SK-N-SH (cell line): ENCODE measurements around the gene KNG1. TPM values are rescaled to one million over a fixed set of nuclear protein-coding genes. Genes with fewer than 3 reads are reported as not detected.

Source experiments
- CTCF ChIA-PET: fragments of 300-600, 350-600 bp; formaldehyde crosslinking; extraction: SDS; loops from one replicate; lab custom pipeline; 2021; lab: Yijun Ruan, JAX
- POLR2A ChIA-PET: fragments of 350-600 bp; sonication (Branson Sonifier 250); formaldehyde crosslinking; extraction: SDS; loops from one replicate; lab custom pipeline; 2020; ENCODE audit warnings: antibody characterized with exemption, inconsistent platforms; lab: Yijun Ruan, JAX
- DNase-seq: peaks from one replicate; pipeline ENCODE4 v3.0.0; 2012
- H2AFZ ChIP-seq: fragments of 200-600 bp; sonication (generic); 2 replicates; pipeline ENCODE4 v1.8.1; 2016; ENCODE audit warnings: antibody characterized with exemption, mild to moderate bottlenecking, low read depth
- H3F3A ChIP-seq: fragments of 200-600 bp; sonication (generic); replicated peaks from 2 replicates; pipeline ENCODE3; 2016; ENCODE audit warnings: antibody characterized with exemption, mild to moderate bottlenecking; ENCODE audit not compliant: insufficient read depth
- H3K27ac ChIP-seq, 2 experiments: fragments of 200-500 bp in 1 of 2; fragments of 200-600 bp in 1 of 2; sonication (Bioruptor generic) in 1 of 2; sonication (generic), shearing (Covaris generic) in 1 of 2; 2 replicates each; pipeline versions ENCODE4 v1.5.1 to v1.6.1; 2014 to 2016; ENCODE audit warnings: low read depth in 2 of 2, inconsistent platforms in 1 of 2, low read length in 1 of 2, mild to moderate bottlenecking in 1 of 2, mixed read lengths in 1 of 2
- H3K27me3 ChIP-seq: fragments of 200-600 bp; sonication (generic), shearing (Covaris generic); 2 replicates; pipeline ENCODE4 v1.6.1; 2016; ENCODE audit warnings: mixed run types; ENCODE audit not compliant: insufficient read depth
- H3K36me3 ChIP-seq, 2 experiments: fragments of 200-500 bp in 1 of 2; fragments of 200-600 bp in 1 of 2; sonication (Bioruptor generic) in 1 of 2; sonication (generic) in 1 of 2; replicated peaks in 1 of 2; 2 replicates each; pipeline versions ENCODE3 to v1.5.1; 2014 to 2016; ENCODE audit warnings: low read length in 1 of 2, mild to moderate bottlenecking in 1 of 2; ENCODE audit not compliant: insufficient read depth in 2 of 2, control insufficient read depth in 1 of 2
- H3K4me1 ChIP-seq, 2 experiments: fragments of 200-500 bp in 1 of 2; fragments of 200-600 bp in 1 of 2; sonication (Bioruptor generic) in 1 of 2; sonication (generic), shearing (Covaris generic) in 1 of 2; 2 replicates each; pipeline versions ENCODE4 v1.5.1 to v1.6.1; 2014 to 2016; ENCODE audit warnings: low read depth in 1 of 2, low read length in 1 of 2, mixed run types in 1 of 2; ENCODE audit not compliant: insufficient read depth in 2 of 2, control insufficient read depth in 1 of 2
- H3K4me2 ChIP-seq: fragments of 200-600 bp; sonication (generic), shearing (Covaris generic); 2 replicates; pipeline ENCODE4 v1.6.1; 2017; ENCODE audit warnings: mixed run types
- H3K4me3 ChIP-seq, 2 experiments: fragments of 200-500 bp in 1 of 2; fragments of 200-600 bp in 1 of 2; sonication (Bioruptor generic) in 1 of 2; sonication (generic), shearing (Covaris generic) in 1 of 2; 2 replicates each; pipeline versions ENCODE4 v1.5.1 to v1.8.1; 2014 to 2016; ENCODE audit warnings: low read depth in 2 of 2, inconsistent platforms in 1 of 2, low read length in 1 of 2, mild to moderate bottlenecking in 1 of 2, mixed read lengths in 1 of 2, moderate library complexity in 1 of 2
- H3K79me2 ChIP-seq: fragments of 200-600 bp; sonication (generic); 2 replicates; pipeline ENCODE4 v1.8.1; 2017; ENCODE audit warnings: mild to moderate bottlenecking; ENCODE audit not compliant: insufficient read depth
- H3K9ac ChIP-seq: fragments of 200-600 bp; sonication (generic); 2 replicates; pipeline ENCODE4 v1.6.1; 2017; ENCODE audit warnings: mixed run types
- H3K9me2 ChIP-seq: fragments of 200-600 bp; sonication (generic); 2 replicates; pipeline ENCODE4 v1.6.1; 2017; ENCODE audit warnings: mixed run types
- H3K9me3 ChIP-seq: fragments of 200-600 bp; sonication (generic); 2 replicates; pipeline ENCODE4 v1.6.1; 2017; ENCODE audit warnings: mixed run types, mild to moderate bottlenecking, moderate library complexity
- H4K20me1 ChIP-seq: fragments of 200-600 bp; sonication (generic); 2 replicates; pipeline ENCODE4 v1.6.1; 2017; ENCODE audit warnings: mild to moderate bottlenecking, mixed run types; ENCODE audit not compliant: insufficient read depth
- CHD2 ChIP-seq: fragments of 150-350 bp; IDR thresholded peaks from 2 replicates; pipeline ENCODE4 v1.6.1; 2018; ENCODE audit warnings: low read length; ENCODE audit not compliant: partially characterized antibody
- FOXM1 ChIP-seq: IDR thresholded peaks from 2 replicates; pipeline ENCODE4 v1.4.0; 2012; ENCODE audit warnings: low read depth, mild to moderate bottlenecking
- GATA2 ChIP-seq: sonication (generic); formaldehyde crosslinking; IDR thresholded peaks from 2 replicates; pipeline ENCODE4 v1.5.0; 2020; ENCODE audit warnings: mild to moderate bottlenecking, missing genetic modification reagents
- MAX ChIP-seq: IDR thresholded peaks from 2 replicates; pipeline ENCODE4 v1.4.0; 2012; ENCODE audit warnings: low read depth
- MEF2A ChIP-seq: IDR thresholded peaks from 2 replicates; pipeline ENCODE4 v1.4.0; 2012; ENCODE audit warnings: low read depth, borderline replicate concordance
- MXI1 ChIP-seq: IDR thresholded peaks from 2 replicates; pipeline ENCODE4 v1.6.1; 2012; ENCODE audit warnings: mild to moderate bottlenecking, low read depth, low read length, improper control_type of control experiment
- NRF1 ChIP-seq: IDR thresholded peaks from 2 replicates; pipeline ENCODE4 v1.6.1; 2012; ENCODE audit warnings: low read depth, mild to moderate bottlenecking, low read length
- PBX3 ChIP-seq: IDR thresholded peaks from 2 replicates; pipeline ENCODE4; 2012
- REST ChIP-seq: IDR thresholded peaks from 2 replicates; pipeline ENCODE4 v1.6.1; 2012; ENCODE audit warnings: mild to moderate bottlenecking, low read depth, low read length, moderate library complexity
- RXRA ChIP-seq: IDR thresholded peaks from 2 replicates; pipeline ENCODE4 v1.4.0; 2012; ENCODE audit warnings: low read depth, mild to moderate bottlenecking, borderline replicate concordance
- SIN3A ChIP-seq: IDR thresholded peaks from 2 replicates; pipeline ENCODE4 v1.6.1; 2012; ENCODE audit warnings: low read depth, mild to moderate bottlenecking, low read length, moderate library complexity, borderline replicate concordance
- TAF1 ChIP-seq: IDR thresholded peaks from 2 replicates; pipeline ENCODE4 v1.6.1; 2012; ENCODE audit warnings: low read depth, mild to moderate bottlenecking, low read length, moderate library complexity, borderline replicate concordance
- USF1 ChIP-seq: IDR thresholded peaks from 2 replicates; pipeline ENCODE4 v1.4.0; 2012; ENCODE audit warnings: low read depth, borderline replicate concordance
- YY1 ChIP-seq: IDR thresholded peaks from 2 replicates; pipeline ENCODE4 v1.4.0; 2012; ENCODE audit warnings: low read depth, mild to moderate bottlenecking
- ZBTB33 ChIP-seq: IDR thresholded peaks from 2 replicates; pipeline ENCODE4 v1.4.0; 2012; ENCODE audit warnings: low read depth, borderline replicate concordance
- WGBS: methylation state at CpG from one replicate; pipeline ENCODE4 v1.1.6; 2017; ENCODE audit warnings: low lambda C conversion rate; 5-methylcytosine and 5-hydroxymethylcytosine counted together
- polyA plus RNA-seq, 3 experiments: library from polyadenylated mRNA; depleted of rRNA; stranded (reverse); fragments of >200 nt; gene quantifications; 2 replicates each; pipeline ENCODE4 v1.2.3, GENCODE V29; 2012

KNG1 gene
- polyA plus RNA-seq, 1 of the 3 experiments (the other 2 are of a cell fraction): not detected

GRCh38 chr3:186783058-186783730, 66.0 kb downstream of the KNG1 start, which contains the start of gene EIF4A2 (continued):
- TF ChIP-seq ZBTB33 (no peak), REST (peak; percentile 79), GATA2 (no peak), RXRA (no peak), MAX (peak; percentile 80), FOXM1 (peak; percentile 45; the same call in 1 of the 2 replicates)

GRCh38 chr3:186783731-186784515, 66.8 kb downstream of the KNG1 start:
- WGBS: 3% methylated on average over 23 of the region's 56 CpGs
- TF ChIP-seq NRF1 (peak; percentile 38; the same call in 1 of the 2 replicates), MAX (peak; percentile 60; the same call in 1 of the 2 replicates), CHD2 (peak; percentile 99), SIN3A (peak; percentile 94; the same call in 1 of the 2 replicates), TAF1 (peak; percentile 41; the same call in 1 of the 2 replicates), MEF2A (no peak), MXI1 (peak; percentile 56), USF1 (no peak), ZBTB33 (peak; percentile 95), YY1 (peak; percentile 72; the same call in 1 of the 2 replicates), PBX3 (peak; percentile 95)
- DNase-seq: peak; percentile 81
- H3K4me1 ChIP-seq: peaks cover 26 to 29% of the 10 kb centered on the region in 2 experiments; a peak in 3 of 4 replicates
- peaks cover 53% of the 10 kb centered on the region for H3F3A ChIP-seq
- H3K9me2 ChIP-seq: no peaks in the 10 kb centered on the region
- no peaks in the 10 kb centered on the region for H3K9me3 ChIP-seq
- no peak overlapping the region for H2AFZ ChIP-seq
- ChIA-PET POLR2A (interaction anchor here (0.6 to 3.7 kb wide), 20 partner anchors 8 to 852 kb away, joined by 3 to 31 read pairs (median 6); partner anchors contain the start of genes AHSG, DNAJB11, RFC4 and TBCCD1), CTCF (interaction anchor here (0.9 to 2.6 kb wide), 5 partner anchors 14 to 212 kb away, joined by 3 to 8 read pairs (median 4); no protein-coding TSS in a partner anchor)
- peak overlapping the region; percentile 98 to 99 for H3K4me3 ChIP-seq
- H3K36me3 ChIP-seq: peaks cover 48 to 49% of the 10 kb centered on the region in 2 experiments
- peaks cover 54% of the 10 kb centered on the region for H3K79me2 ChIP-seq
- H3K27me3 ChIP-seq: no peaks in the 10 kb centered on the region
- peak overlapping the region; percentile 94 to 99 for H3K27ac ChIP-seq
- H4K20me1 ChIP-seq: peaks cover 52% of the 10 kb centered on the region
- H3K4me2 ChIP-seq: peak overlapping the region; percentile 81
- H3K9ac ChIP-seq: peak overlapping the region; percentile 100
